Left ventricle myocardium inferior (tissue), 1 donor: Measurements from ENCODE around the gene TBX20. TPM values are rescaled to one million over a fixed set of nuclear protein-coding genes. Genes with fewer than 3 reads are reported as not detected.

Experiments
- DNase-seq: peaks from one replicate; pipeline ENCODE4 v3.0.0-alpha.2; 2020
- H3K27ac ChIP-seq: fragments of 200-600 bp; replicated peaks from 2 replicates; pipeline ENCODE4 v1.8.0; 2021
- H3K27me3 ChIP-seq: fragments of 200-600 bp; 2 replicates; pipeline ENCODE4 v1.8.0; 2021; ENCODE audit warnings: low read depth
- H3K36me3 ChIP-seq: fragments of 200-600 bp; 2 replicates; pipeline ENCODE4 v1.8.0; 2021
- H3K4me1 ChIP-seq: fragments of 200-600 bp; 2 replicates; pipeline ENCODE4 v1.8.0; 2021
- H3K4me3 ChIP-seq: fragments of 200-600 bp; 2 replicates; pipeline ENCODE4 v1.8.0; 2021; ENCODE audit warnings: mild to moderate bottlenecking, moderate library complexity
- H3K9me3 ChIP-seq: fragments of 200-600 bp; replicated peaks from 2 replicates; pipeline ENCODE4 v1.8.0; 2021
- CTCF ChIP-seq: fragments of 200-600 bp; IDR thresholded peaks from 2 replicates; pipeline ENCODE4 v1.8.0; 2021; ENCODE audit warnings: antibody characterized with exemption, mild to moderate bottlenecking, borderline replicate concordance
- intact Hi-C: fragments of 100-400 bp; cut with micrococcal nuclease; formaldehyde crosslinking; loops from one replicate; pipeline ENCODE4 v1.11.0; 2022
- total RNA-seq: library from RNA; stranded (reverse); fragmentation: NEBNext Ultra II Directional; extraction: Animal tissue kit (Norgen Biotek cat#: 25700); gene quantifications from one replicate; pipeline ENCODE4 v1.2.1, GENCODE V29; 2021
- donor health status: DM: no; HTN: yes; CAD: no; lungs with severe emphysema.

TBX20 gene
- total RNA-seq, 1 donor from 2014 or later, result 83.9 TPM

GRCh38 chr7:35250452-35250851 is 3.4 kb downstream of the TBX20 start:
- Histone ChIP-seq H3K27ac (peak overlapping the region; percentile 92), H3K36me3 (peaks cover 17% of the 10 kb centered on the region), H3K9me3 (no peaks in the 10 kb centered on the region), H3K27me3 (peaks cover 81% of the 10 kb centered on the region), H3K4me3 (peak overlapping the region; percentile 73), H3K4me1 (peaks cover 75% of the 10 kb centered on the region)
- TF ChIP-seq CTCF, result no peak
- no peak for DNase-seq
- intact Hi-C loops, result no loop called here

- DNase-seq, result peak; percentile 24
- no peaks in the 10 kb centered on the region for H3K9me3 ChIP-seq
- intact Hi-C loops, result no loop called here
- H3K4me1 ChIP-seq, result peaks cover 81% of the 10 kb centered on the region
- peaks cover 23% of the 10 kb centered on the region for H3K36me3 ChIP-seq
- H3K27me3 ChIP-seq, result peaks cover 74% of the 10 kb centered on the region
- peak overlapping the region; percentile 92 for H3K27ac ChIP-seq
- TF ChIP-seq CTCF, result no peak
- H3K4me3 ChIP-seq, result peak overlapping the region; percentile 73
These were observed 4.4 kb downstream of the TBX20 start for GRCh38 chr7:35249537-35249907.

- Histone ChIP-seq H3K9me3 (no peaks in the 10 kb centered on the region), H3K27ac (peak overlapping the region; percentile 92), H3K4me1 (peaks cover 83% of the 10 kb centered on the region), H3K4me3 (peak overlapping the region; percentile 73), H3K27me3 (peaks cover 67% of the 10 kb centered on the region), H3K36me3 (peaks cover 30% of the 10 kb centered on the region)
- no peak for TF ChIP-seq CTCF
- intact Hi-C loops, result no loop called here
- no peak for DNase-seq
These were observed 5.0 kb downstream of the TBX20 start for GRCh38 chr7:35248576-35249536.

GRCh38 chr7:35246819-35247218 is 7.1 kb downstream of the TBX20 start:
- Histone ChIP-seq H3K27me3 (peaks cover 47% of the 10 kb centered on the region), H3K4me3 (peak overlapping the region; percentile 73), H3K27ac (peak overlapping the region; percentile 92), H3K4me1 (peaks cover 86% of the 10 kb centered on the region), H3K9me3 (no peaks in the 10 kb centered on the region), H3K36me3 (peaks cover 41% of the 10 kb centered on the region)
- no peak for DNase-seq
- TF ChIP-seq CTCF, result no peak
- intact Hi-C loops, result no loop called here

GRCh38 chr7:35241884-35242283 is 12.0 kb downstream of the TBX20 start:
- peaks cover 11% of the 10 kb centered on the region for H3K27me3 ChIP-seq
- no peak for DNase-seq

More at GRCh38 chr7:35241884-35242283, 12.0 kb downstream of the TBX20 start:
- no peak for TF ChIP-seq CTCF
- H3K36me3 ChIP-seq, result peaks cover 37% of the 10 kb centered on the region
- intact Hi-C loops, result no loop called here
- peak overlapping the region; percentile 92 for H3K27ac ChIP-seq
- H3K9me3 ChIP-seq, result no peaks in the 10 kb centered on the region
- peaks cover 78% of the 10 kb centered on the region for H3K4me1 ChIP-seq
- H3K4me3 ChIP-seq, result peak overlapping the region; percentile 42
